ENCODE results near the gene SND1. TPM values are rescaled to one million over a fixed set of nuclear protein-coding genes. Genes with fewer than 3 reads are reported as not detected.

The SND1 gene
- total RNA-seq, 1 experiment from 2014 or later = 218 TPM

- Histone ChIP-seq H3K4ac (ENCODE audit: low read depth, low read length) (no peak overlapping the region), H2BK5ac (ENCODE audit: insufficient read length, low read length) (no peak overlapping the region), H3K18ac (ENCODE audit: insufficient read length, low read depth, low read length) (no peak overlapping the region), H3K79me2 (ENCODE audit: insufficient read depth, low read length) (peaks cover 4% of the 10 kb centered on the region; the same call in 1 of the 2 replicates), H3K27me3 (ENCODE audit: insufficient read depth, low read length) (no peaks in the 10 kb centered on the region), H3K4me2 (ENCODE audit: insufficient read depth, insufficient read length, low read length) (no peak overlapping the region), H4K20me1 (ENCODE audit: control insufficient read depth, insufficient read depth, insufficient read length) (no peaks in the 10 kb centered on the region), H3K9me3 (ENCODE audit: control insufficient read depth, low read depth, low read length) (no peaks in the 10 kb centered on the region), H3T11ph (ENCODE audit: low read length) (no peak overlapping the region), H2BK120ac (ENCODE audit: low read depth, low read length, poor library complexity, severe bottlenecking) (no peak overlapping the region), H4K91ac (ENCODE audit: insufficient read length, low read depth, low read length) (no peak overlapping the region), H3K4me1 (ENCODE audit: insufficient read depth, low read length) (peaks cover 14% of the 10 kb centered on the region), H4K5ac (ENCODE audit: insufficient read length, low read depth, low read length) (no peak overlapping the region), H2BK20ac (ENCODE audit: low read depth, low read length, poor library complexity, severe bottlenecking) (no peak overlapping the region), H3K23me2 (ENCODE audit: insufficient read length, low read depth, low read length, poor library complexity, severe bottlenecking) (no peaks in the 10 kb centered on the region), H2BK12ac (ENCODE audit: insufficient read length, low read depth, low read length) (no peak overlapping the region), H3K27ac (ENCODE audit: insufficient read length, low read depth, low read length) (no peak overlapping the region), H3K79me1 (ENCODE audit: insufficient read depth, low read depth, low read length, poor library complexity, severe bottlenecking) (peaks cover 9% of the 10 kb centered on the region), H3K14ac (ENCODE audit: insufficient read depth, low read length) (no peak overlapping the region), H4K8ac (replicated peaks; ENCODE audit: insufficient read length, low read depth, low read length) (no peak overlapping the region), H3K9ac (ENCODE audit: extremely low read depth, insufficient read length, low read length) (no peak overlapping the region), H3K23ac (ENCODE audit: insufficient read length, low read depth, low read length) (no peak overlapping the region), H2AFZ (ENCODE audit: low read length) (no peak overlapping the region), H2AK5ac (ENCODE audit: insufficient read length, low read length) (no peak overlapping the region), H3K56ac (ENCODE audit: insufficient read length, low read depth, low read length) (no peak overlapping the region), H2BK15ac (ENCODE audit: low read depth, low read length) (no peak overlapping the region)
- H3K27me3 Mint-ChIP-seq (ENCODE audit: low read depth) = no peaks in the 10 kb centered on the region
- H3K9me3 Mint-ChIP-seq = no peaks in the 10 kb centered on the region
- WGBS (ENCODE audit: extremely low coverage, insufficient read length, low lambda C conversion rate) = no CpG with 5 or more reads among the region's 5 CpGs
- H3K4me3 Mint-ChIP-seq = no peak overlapping the region
- H3K36me3 Mint-ChIP-seq (ENCODE audit: insufficient read depth in 1 of 3, low read depth in 3 of 3) = peaks cover 4 to 11% (median 5%) of the 10 kb centered on the region in 3 experiments; a peak in 5 of 7 replicates
- no peak for DNase-seq
- H3K27ac Mint-ChIP-seq = no peak overlapping the region
- no peak for TF ChIP-seq CTCF (conservative IDR thresholded peaks at IDR 0.05)
- H3K4me1 Mint-ChIP-seq = peaks cover 59 to 83% of the 10 kb centered on the region in 2 experiments
These were observed 159.0 kb downstream of the SND1 start for GRCh38 chr7:127810696-127811660.

Data from H9 (cell line).